ENCODE data around the gene AJM1.

DNA sequence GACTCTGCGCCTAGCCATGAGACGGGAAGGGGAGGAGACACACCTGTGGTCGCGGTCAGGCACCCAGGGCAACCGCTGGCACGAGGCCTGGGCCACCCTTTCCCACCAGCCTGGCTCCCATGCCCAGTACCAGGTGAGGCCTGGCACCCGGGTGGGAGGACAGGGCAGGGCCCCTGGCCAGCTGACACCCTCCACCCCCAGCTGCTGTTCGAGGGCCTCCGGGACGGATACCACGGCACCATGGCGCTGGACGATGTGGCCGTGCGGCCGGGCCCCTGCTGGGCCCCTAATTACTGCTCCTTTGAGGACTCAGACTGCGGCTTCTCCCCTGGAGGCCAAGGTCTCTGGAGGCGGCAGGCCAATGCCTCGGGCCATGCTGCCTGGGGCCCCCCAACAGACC, 14.9 kb downstream of the AJM1 start:
- TF ChIP-seq, protein P1, sequence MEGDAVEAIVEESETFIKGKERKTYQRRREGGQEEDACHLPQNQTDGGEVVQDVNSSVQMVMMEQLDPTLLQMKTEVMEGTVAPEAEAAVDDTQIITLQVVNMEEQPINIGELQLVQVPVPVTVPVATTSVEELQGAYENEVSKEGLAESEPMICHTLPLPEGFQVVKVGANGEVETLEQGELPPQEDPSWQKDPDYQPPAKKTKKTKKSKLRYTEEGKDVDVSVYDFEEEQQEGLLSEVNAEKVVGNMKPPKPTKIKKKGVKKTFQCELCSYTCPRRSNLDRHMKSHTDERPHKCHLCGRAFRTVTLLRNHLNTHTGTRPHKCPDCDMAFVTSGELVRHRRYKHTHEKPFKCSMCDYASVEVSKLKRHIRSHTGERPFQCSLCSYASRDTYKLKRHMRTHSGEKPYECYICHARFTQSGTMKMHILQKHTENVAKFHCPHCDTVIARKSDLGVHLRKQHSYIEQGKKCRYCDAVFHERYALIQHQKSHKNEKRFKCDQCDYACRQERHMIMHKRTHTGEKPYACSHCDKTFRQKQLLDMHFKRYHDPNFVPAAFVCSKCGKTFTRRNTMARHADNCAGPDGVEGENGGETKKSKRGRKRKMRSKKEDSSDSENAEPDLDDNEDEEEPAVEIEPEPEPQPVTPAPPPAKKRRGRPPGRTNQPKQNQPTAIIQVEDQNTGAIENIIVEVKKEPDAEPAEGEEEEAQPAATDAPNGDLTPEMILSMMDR (IDR thresholded peaks at IDR 0.05): no peak
- no peak for TF ChIP-seq POLR2A (IDR thresholded peaks at IDR 0.05)
